Measurements from ENCODE around the gene TMEM26. TPM values are rescaled to one million over a fixed set of nuclear protein-coding genes. Genes with fewer than 3 reads are reported as not detected.

TMEM26 gene
- total and polyA plus RNA-seq, 8 donors: 0.03 to 7.0 (median 0.15) TPM; not detected in 3

GRCh38 chr10:61458031-61458430 lies 4.8 kb upstream of the TMEM26 start:
- Histone ChIP-seq H3K27me3 (peaks cover 0 to 8% (median 1%) of the 10 kb centered on the region in 3 donors), H3K9me3 (no peaks in the 10 kb centered on the region), H3K36me3 (no peaks in the 10 kb centered on the region), H3K4me1 (peaks cover 2 to 12% (median 8%) of the 10 kb centered on the region in 4 donors), H3K27ac (no peak overlapping the region), H3K4me3 (no peak overlapping the region)
- 69 to 93% (median 87%) methylated on average over 3 of the region's 3 CpGs for WGBS, 5 donors
- TF ChIP-seq CTCF (IDR thresholded peaks at IDR 0.05) (no peak), EP300 (IDR thresholded peaks at IDR 0.05) (no peak), POLR2AphosphoS5 (IDR thresholded peaks at IDR 0.05) (no peak), POLR2A (IDR thresholded peaks at IDR 0.05) (no peak)
- intact Hi-C loops (cut with DNase I; ENCODE audit: low total_unique reads): no loop called here
- no peak for DNase-seq

GRCh38 chr10:61456095-61456789 lies 3.1 kb upstream of the TMEM26 start:
- TF ChIP-seq EP300 (IDR thresholded peaks at IDR 0.05): no peak
- TF ChIP-seq POLR2A (IDR thresholded peaks at IDR 0.05): no peak
- no peak for TF ChIP-seq POLR2AphosphoS5 (IDR thresholded peaks at IDR 0.05)
- no peak for TF ChIP-seq CTCF (IDR thresholded peaks at IDR 0.05)

GRCh38 chr10:61455656-61456055 lies 2.5 kb upstream of the TMEM26 start:
- no peaks in the 10 kb centered on the region for H3K9me3 ChIP-seq
- no peak overlapping the region for H3K27ac ChIP-seq
- TF ChIP-seq POLR2AphosphoS5 (IDR thresholded peaks at IDR 0.05): no peak
- TF ChIP-seq CTCF (IDR thresholded peaks at IDR 0.05): no peak
- TF ChIP-seq EP300 (IDR thresholded peaks at IDR 0.05): no peak
- no peak for TF ChIP-seq POLR2A (IDR thresholded peaks at IDR 0.05)
- intact Hi-C loops (cut with DNase I; ENCODE audit: low total_unique reads): no loop called here
- no peaks in the 10 kb centered on the region for H3K36me3 ChIP-seq
- H3K4me3 ChIP-seq: no peak overlapping the region
- H3K27me3 ChIP-seq: peaks cover 0 to 20% (median 8%) of the 10 kb centered on the region in 3 donors
- WGBS, 5 donors: 94 to 96% (median 95%) methylated on average over 8 of the region's 8 CpGs
- H3K4me1 ChIP-seq: peaks cover 14 to 23% (median 17%) of the 10 kb centered on the region in 4 donors
- DNase-seq: no peak

More at GRCh38 chr10:61456095-61456789, 3.1 kb upstream of the TMEM26 start:
- WGBS, 5 donors: 49 to 62% (median 58%) methylated on average over 4 of the region's 4 CpGs
- intact Hi-C loops (cut with DNase I; ENCODE audit: low total_unique reads): no loop called here
- Histone ChIP-seq H3K4me3 (no peak overlapping the region), H3K9me3 (no peaks in the 10 kb centered on the region), H3K27me3 (peaks cover 0 to 20% (median 8%) of the 10 kb centered on the region in 3 donors), H3K4me1 (peaks cover 14 to 23% (median 17%) of the 10 kb centered on the region in 4 donors), H3K36me3 (no peaks in the 10 kb centered on the region), H3K27ac (no peak overlapping the region)
- DNase-seq: no peak

GRCh38 chr10:61454541-61454940 lies 1.4 kb upstream of the TMEM26 start:
- Histone ChIP-seq H3K4me1 (peaks cover 14 to 23% (median 17%) of the 10 kb centered on the region in 4 donors), H3K36me3 (no peaks in the 10 kb centered on the region), H3K9me3 (no peaks in the 10 kb centered on the region), H3K4me3 (no peak overlapping the region), H3K27me3 (peaks cover 0 to 20% (median 8%) of the 10 kb centered on the region in 3 donors), H3K27ac (no peak overlapping the region)
- DNase-seq: no peak
- intact Hi-C loops (cut with DNase I; ENCODE audit: low total_unique reads): no loop called here
- TF ChIP-seq EP300 (IDR thresholded peaks at IDR 0.05) (no peak), POLR2A (IDR thresholded peaks at IDR 0.05) (no peak), POLR2AphosphoS5 (IDR thresholded peaks at IDR 0.05) (no peak), CTCF (IDR thresholded peaks at IDR 0.05) (no peak)
- WGBS, 5 donors: 81 to 92% (median 90%) methylated on average over 4 of the region's 4 CpGs

Measured in stomach (tissue), 9 donors.